SW480 (cell line): ENCODE measurements around the gene JAK2.

Source experiments
- DNase-seq: peaks from one replicate; pipeline ENCODE4 v3.0.0-alpha.2; 2016; ENCODE audit warnings: low spot score

The JAK2 gene

DNA sequence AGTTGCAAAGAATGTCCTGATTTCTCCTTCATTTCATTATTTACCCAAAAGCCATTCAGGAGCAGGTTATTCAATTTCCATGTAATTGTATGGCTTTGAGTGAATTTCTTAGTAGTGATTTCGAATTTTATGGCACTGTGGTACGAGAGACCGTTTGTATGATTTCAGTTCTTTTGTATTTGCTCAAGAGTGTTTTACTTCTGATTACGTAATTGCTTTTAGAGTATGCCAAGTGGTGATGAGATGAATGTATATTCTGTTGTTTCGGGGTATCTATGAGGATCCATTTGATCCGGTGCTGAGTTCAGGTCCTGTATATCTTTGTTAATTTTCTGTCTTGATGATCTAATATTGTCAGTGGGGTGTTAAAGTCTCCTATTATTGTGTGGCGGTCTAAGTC, 159.1 kb downstream of the JAK2 start:
- DNase-seq, result no peak

GRCh38 chr9:5146241-5146640, 161.2 kb downstream of the JAK2 start:
- DNase-seq, result no peak
